ENCODE data around the gene TNFRSF1B.
"Not testable (repeated sequence)": the region's sequence is repeated elsewhere in the genome, so short reads cannot be mapped to it uniquely, and the experiment has no call there.

The TNFRSF1B gene

GRCh38 chr1:12222700-12223099 lies 55.9 kb downstream of the TNFRSF1B start:
- ATAC-seq, DNase-seq: not testable (repeated sequence)

DNA sequence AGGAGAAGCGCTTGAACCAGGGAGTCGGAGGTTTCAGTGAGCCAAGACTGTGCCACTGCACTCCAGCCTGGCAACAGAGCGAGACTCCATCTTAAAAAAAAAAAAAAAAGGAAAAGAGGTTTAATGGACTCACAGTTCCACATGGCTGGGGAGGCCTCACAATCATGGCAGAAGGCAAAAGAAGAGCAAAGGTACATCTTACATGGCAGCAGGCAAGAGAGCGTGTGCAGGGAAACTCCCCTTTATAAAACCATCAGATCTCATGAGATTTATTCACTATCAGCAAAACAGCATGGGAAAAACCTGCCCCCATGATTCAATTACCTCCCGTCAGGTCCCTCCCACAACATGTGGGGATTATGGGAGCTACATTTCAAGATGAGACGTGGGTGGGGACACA lies 57.3 kb downstream of the TNFRSF1B start:
- not testable (repeated sequence) for DNase-seq, ATAC-seq

GRCh38 chr1:12228979-12229378 lies 62.2 kb downstream of the TNFRSF1B start:
- DNase-seq (no peak), ATAC-seq (no peak)

GRCh38 chr1:12229386-12229834 lies 62.6 kb downstream of the TNFRSF1B start:
- DNase-seq (no peak), ATAC-seq (peak; percentile 7)

GRCh38 chr1:12229835-12230548 lies 63.2 kb downstream of the TNFRSF1B start, which contains the start of gene VPS13D:
VPS13D (plus strand) TSS chr1:12230030; CDS start chr1:12234267, 4,237 bp downstream.
- DNase-seq: peak; percentile 93
- peak; percentile 98 for ATAC-seq

- DNase-seq (peak; percentile 20), ATAC-seq (no peak)
These were observed 63.9 kb downstream of the TNFRSF1B start for GRCh38 chr1:12230549-12231275.

DNA sequence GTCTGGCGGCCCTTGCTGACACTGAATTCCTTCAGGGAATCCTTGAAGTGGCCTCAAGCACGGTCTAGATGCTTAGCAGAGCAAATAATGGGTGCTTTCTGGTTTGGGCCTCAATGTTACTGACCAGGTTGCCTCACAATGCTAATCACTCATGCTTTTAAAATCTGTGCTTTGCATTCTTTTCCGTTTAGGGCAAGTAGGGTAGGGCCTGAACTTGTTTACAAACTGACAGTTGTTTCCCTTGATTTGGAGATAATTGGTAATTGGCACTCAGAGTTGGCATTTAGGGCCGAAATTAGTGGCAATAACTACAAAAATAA lies 64.4 kb downstream of the TNFRSF1B start:
- DNase-seq (no peak), ATAC-seq (no peak)

DNA sequence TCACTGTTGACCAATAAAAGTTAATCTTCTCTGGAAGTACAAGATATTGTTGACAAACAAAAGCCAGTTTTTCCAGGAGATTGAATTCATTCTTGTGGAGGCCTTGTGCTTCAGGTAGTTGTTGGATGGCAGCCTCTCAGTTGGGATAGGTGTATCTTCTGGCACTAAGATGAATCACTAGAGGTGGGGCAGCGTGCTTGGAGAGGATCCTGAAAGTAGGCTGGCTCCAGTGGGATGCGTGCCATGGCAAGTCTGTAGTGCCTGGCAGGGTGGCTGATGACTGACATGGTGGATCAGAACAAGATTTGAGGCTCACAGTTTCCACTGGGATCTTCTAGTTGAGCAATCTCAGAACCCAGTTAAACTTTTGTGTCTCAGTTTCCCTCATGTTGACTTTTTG lies 65.4 kb downstream of the TNFRSF1B start:
- DNase-seq: no peak
- ATAC-seq: no peak

- no peak for ATAC-seq
- peak; percentile 27 for DNase-seq
These were observed 77.3 kb downstream of the TNFRSF1B start for GRCh38 chr1:12244078-12244477.

- ATAC-seq: no peak
These were observed 77.8 kb downstream of the TNFRSF1B start for GRCh38 chr1:12244585-12244984.

DNA sequence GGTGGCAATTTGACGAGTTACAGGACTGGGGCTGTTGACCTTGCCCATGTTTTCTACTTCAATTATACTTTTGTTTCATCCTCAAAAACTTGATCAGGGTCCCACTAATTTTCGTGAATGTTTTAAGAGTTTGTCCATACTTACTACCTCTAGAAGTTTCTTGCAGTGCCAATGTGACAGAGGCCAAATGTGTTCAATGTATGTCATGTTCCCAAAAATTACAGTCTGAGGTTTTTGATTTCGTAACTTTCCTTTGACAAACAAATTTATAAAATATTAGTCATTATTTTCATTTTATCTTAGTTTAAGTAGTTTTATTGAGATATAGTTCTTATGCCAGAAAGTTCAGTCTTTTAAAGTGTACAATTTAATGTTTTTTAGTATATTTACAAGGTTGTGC lies 78.3 kb downstream of the TNFRSF1B start:
- DNase-seq (no peak), ATAC-seq (no peak)

More at GRCh38 chr1:12244585-12244984, 77.8 kb downstream of the TNFRSF1B start:
- DNase-seq: no peak

- DNase-seq (no peak), ATAC-seq (no peak)
These were observed 78.9 kb downstream of the TNFRSF1B start for GRCh38 chr1:12245733-12246132.

DNA sequence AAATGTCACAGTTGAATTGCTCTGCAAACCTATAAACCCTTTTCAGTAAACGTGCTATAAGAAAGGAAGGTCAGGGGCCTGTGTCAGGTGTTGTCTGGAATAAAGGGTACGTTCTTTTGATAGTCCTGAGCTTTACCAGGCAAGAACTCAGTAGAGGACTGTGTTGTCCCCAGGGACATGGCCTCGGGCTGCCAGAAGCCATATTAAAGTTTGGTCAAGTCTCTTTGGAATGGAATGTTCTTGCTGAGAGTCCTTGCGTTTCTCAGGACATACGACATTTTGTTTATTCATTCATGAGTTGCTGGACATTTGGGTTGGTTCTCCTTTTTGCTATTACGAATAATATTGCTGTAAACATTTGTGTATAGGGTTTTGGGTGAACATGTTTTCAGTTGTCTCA lies 79.8 kb downstream of the TNFRSF1B start:
- ATAC-seq: no peak
- DNase-seq: no peak

DNA sequence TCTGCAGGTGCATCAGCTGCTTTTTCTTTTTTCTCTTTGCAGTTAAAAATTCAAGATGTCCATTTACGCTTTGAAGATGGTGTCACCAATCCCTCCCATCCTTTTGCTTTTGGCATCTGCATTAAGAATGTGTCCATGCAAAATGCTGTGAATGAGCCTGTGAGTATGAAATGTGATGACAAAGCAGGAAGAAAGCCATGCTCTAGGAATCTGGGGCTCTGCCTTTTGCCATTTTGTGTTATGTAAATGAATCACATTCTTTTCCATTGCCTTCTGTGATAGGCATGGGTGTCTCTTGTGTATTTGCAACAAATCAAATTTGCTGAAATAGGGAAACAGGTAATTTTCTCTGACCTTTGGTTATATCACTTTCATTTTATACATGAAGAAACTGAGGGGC lies 82.4 kb downstream of the TNFRSF1B start:
- ATAC-seq: no peak
- DNase-seq: no peak

DNA sequence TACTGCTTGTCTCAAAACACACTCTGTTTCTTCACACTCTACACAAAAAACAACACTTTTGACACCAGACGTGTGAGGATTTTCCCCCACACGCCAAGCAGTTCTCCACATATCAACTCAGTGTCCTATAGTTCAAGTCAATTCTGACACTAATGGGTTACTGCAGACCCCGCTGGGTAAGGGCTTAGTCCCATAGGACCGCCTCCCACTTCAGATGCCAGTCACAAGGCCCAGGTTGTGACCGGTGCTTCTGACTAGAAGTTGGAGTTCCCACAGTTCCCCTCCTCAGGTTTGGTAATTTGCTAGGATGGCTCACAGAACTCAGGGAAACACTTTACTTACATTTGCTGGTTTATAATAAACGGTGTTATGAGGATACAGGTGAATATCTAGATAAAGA lies 83.0 kb downstream of the TNFRSF1B start:
- no peak for ATAC-seq
- DNase-seq: no peak

DNA sequence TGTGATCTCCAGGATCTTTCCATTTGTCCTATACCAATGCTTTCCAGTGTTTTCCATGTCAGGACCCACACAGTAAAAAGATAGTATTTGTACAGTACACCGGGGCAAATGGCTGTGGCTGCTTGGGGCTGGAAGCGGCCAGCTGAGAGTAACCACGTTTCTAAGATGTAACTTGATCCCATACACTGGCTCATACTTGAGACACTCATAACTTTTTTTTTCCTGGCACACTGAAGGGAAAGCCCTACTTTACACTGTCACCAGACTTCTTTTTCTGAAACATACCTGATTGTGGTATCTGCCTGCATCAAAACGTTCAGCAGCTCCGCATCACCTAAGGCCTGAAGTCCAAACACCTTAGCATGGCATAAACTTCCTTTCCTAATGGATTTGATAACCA lies 84.7 kb downstream of the TNFRSF1B start:
- DNase-seq: no peak
- ATAC-seq: no peak

DNA sequence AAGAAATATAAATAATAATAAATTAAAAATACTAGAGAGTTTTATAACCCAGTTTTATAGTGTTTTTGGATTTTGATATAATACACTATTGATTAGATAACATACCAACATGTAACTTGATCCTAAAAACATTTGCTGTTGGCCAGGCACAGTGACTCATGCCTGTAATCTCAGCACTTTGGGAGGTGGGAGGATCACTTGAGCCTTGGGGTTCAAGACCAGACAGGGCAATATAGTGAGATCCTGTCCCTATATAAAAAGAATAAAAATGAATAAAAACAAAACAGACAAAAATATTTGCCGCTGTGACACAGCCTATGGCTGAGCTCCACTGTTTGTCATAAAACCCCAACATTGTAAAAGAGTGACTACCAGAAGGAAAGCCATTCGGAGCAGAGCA lies 89.1 kb downstream of the TNFRSF1B start:
- ATAC-seq (no peak), DNase-seq (no peak)

DNA sequence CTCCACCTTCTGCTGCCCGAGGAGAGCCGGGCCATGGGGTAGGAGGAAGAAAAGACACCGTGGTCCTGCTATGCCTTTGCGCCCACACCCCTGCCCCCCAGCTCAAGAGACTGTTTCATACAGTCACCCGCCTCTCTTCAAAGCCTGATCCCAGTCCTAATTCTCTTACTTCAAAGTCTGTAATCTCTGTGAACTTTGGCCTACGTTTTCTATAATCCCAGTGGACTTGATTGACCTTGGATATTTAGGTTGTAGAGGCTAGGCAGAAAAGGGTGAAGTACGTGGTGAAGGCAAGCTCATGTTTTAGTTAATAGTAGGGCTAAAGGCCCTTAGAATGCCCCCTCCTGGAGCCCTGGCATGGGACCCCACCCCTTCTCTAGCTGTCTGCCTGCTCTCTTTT lies 91.5 kb downstream of the TNFRSF1B start:
- no peak for ATAC-seq
- no peak for DNase-seq
